H54 (cell line): ENCODE results near the gene ROR1.

Experiments
- DNase-seq: peaks from one replicate; pipeline ENCODE4 v3.0.0; 2011; ENCODE audit warnings: low spot score, mixed read lengths; ENCODE audit not compliant: insufficient read length
- FAIRE-seq: peaks from 3 replicates; lab custom pipeline; 2011; peaks lifted over from hg19 to GRCh38; lab: Jason Lieb, UNC
- POLR2A ChIP-seq: IDR thresholded peaks from 2 replicates; pipeline ENCODE4 v1.6.1; 2011; ENCODE audit warnings: low read depth, mild to moderate bottlenecking, low read length

The ROR1 gene

GRCh38 chr1:64033667-64034220, 259.9 kb downstream of the ROR1 start:
- no peak for TF ChIP-seq POLR2A
- DNase-seq = no peak
- no peak for FAIRE-seq

- no peak for DNase-seq
- no peak for FAIRE-seq
- no peak for TF ChIP-seq POLR2A
Measured at GRCh38 chr1:64036549-64036948, 262.7 kb downstream of the ROR1 start.

GRCh38 chr1:64038119-64038518, 264.3 kb downstream of the ROR1 start:
- DNase-seq (no peak), FAIRE-seq (no peak)
- TF ChIP-seq POLR2A = no peak

GRCh38 chr1:64038965-64039364, 265.1 kb downstream of the ROR1 start:
- FAIRE-seq = no peak
- DNase-seq = no peak
- TF ChIP-seq POLR2A = no peak

GRCh38 chr1:64039390-64039926, 265.6 kb downstream of the ROR1 start:
- no peak for TF ChIP-seq POLR2A
- peak; percentile 97 for FAIRE-seq
- DNase-seq = peak; percentile 40

GRCh38 chr1:64041371-64042131, 267.7 kb downstream of the ROR1 start:
- TF ChIP-seq POLR2A = no peak
- DNase-seq = no peak
- no peak for FAIRE-seq

- FAIRE-seq (peak; percentile 92), DNase-seq (peak; percentile 57)
Measured at GRCh38 chr1:64042331-64043100, 268.7 kb downstream of the ROR1 start.

GRCh38 chr1:64043288-64043687, 269.5 kb downstream of the ROR1 start:
- no peak for FAIRE-seq
- DNase-seq = no peak
- no peak for TF ChIP-seq POLR2A

More at GRCh38 chr1:64042331-64043100, 268.7 kb downstream of the ROR1 start:
- no peak for TF ChIP-seq POLR2A

- peak; percentile 95 for FAIRE-seq
Measured at GRCh38 chr1:64043976-64044375, 270.2 kb downstream of the ROR1 start.

GRCh38 chr1:64046243-64046642, 272.4 kb downstream of the ROR1 start:
- FAIRE-seq (no peak), DNase-seq (no peak)
- TF ChIP-seq POLR2A = no peak

More at GRCh38 chr1:64043976-64044375, 270.2 kb downstream of the ROR1 start:
- DNase-seq = peak; percentile 40
- TF ChIP-seq POLR2A = no peak

- TF ChIP-seq POLR2A = no peak
- DNase-seq (no peak), FAIRE-seq (no peak)
Measured at GRCh38 chr1:64046891-64047290, 273.1 kb downstream of the ROR1 start.

- FAIRE-seq = no peak
- TF ChIP-seq POLR2A = no peak
- DNase-seq = no peak
Measured at GRCh38 chr1:64047549-64047996, 273.8 kb downstream of the ROR1 start.

GRCh38 chr1:64049900-64050540, 276.2 kb downstream of the ROR1 start:
- no peak for TF ChIP-seq POLR2A
- FAIRE-seq (no peak), DNase-seq (no peak)
